Esophagus squamous epithelium (tissue), 5 donors: ENCODE measurements around the gene EPHA8. TPM values are rescaled to one million over a fixed set of nuclear protein-coding genes. Genes with fewer than 3 reads are reported as not detected.

Experiments used
- DNase-seq: peaks from one replicate; lab custom pipeline; 2025; lab: John Stamatoyannopoulos, UW
- H3K27ac ChIP-seq, 4 donors: fragments of 200-600 bp; sonication (generic); one replicate each; pipeline ENCODE4 v1.5.1; 2016 to 2019; ENCODE audit warnings: mild to moderate bottlenecking in 1 of 4
- H3K27me3 ChIP-seq, 4 donors: fragments of 200-600 bp; sonication (generic); 1 replicate in 3 of 4; 2 replicates in 1 of 4; pipeline versions ENCODE4 v1.5.1 to v1.6.0; 2017 to 2021; ENCODE audit warnings: antibody characterized with exemption in 1 of 4
- H3K36me3 ChIP-seq, 3 donors: fragments of 200-600 bp; sonication (generic); one replicate each; pipeline ENCODE4 v1.5.1; 2016 to 2019
- H3K4me1 ChIP-seq, 3 donors: fragments of 200-600 bp; sonication (generic); one replicate each; pipeline ENCODE4 v1.5.1; 2017 to 2019
- H3K4me3 ChIP-seq, 4 donors: fragments of 200-600 bp; sonication (generic); 1 replicate in 3 of 4; 2 replicates in 1 of 4; pipeline ENCODE4 v1.5.1; 2016 to 2019; ENCODE audit warnings: mild to moderate bottlenecking in 2 of 4, moderate library complexity in 1 of 4
- H3K9me3 ChIP-seq, 3 donors: fragments of 200-600 bp; sonication (generic); one replicate each; pipeline ENCODE4 v1.5.1; 2016 to 2019
- CTCF ChIP-seq, 6 experiments: fragments of 450-650 bp in 4 of 6; fragments of 200-600 bp in 2 of 6; sonication (generic) in 2 of 6; IDR thresholded peaks; one replicate each; pipeline ENCODE4 v1.5.1; 2016 to 2019; ENCODE audit warnings: antibody characterized with exemption in 6 of 6, mild to moderate bottlenecking in 4 of 6, moderate library complexity in 4 of 6
- POLR2A ChIP-seq, 4 donors: fragments of 450-650 bp; IDR thresholded peaks; one replicate each; pipeline ENCODE4 v1.6.1; 2017; ENCODE audit warnings: antibody characterized with exemption in 4 of 4, mild to moderate bottlenecking in 4 of 4, moderate library complexity in 3 of 4
- WGBS, 2 donors: methylation state at CpG; one replicate each; pipeline ENCODE4 v1.1.5; 2018; 5-methylcytosine and 5-hydroxymethylcytosine counted together
- intact Hi-C: fragments of 100-400 bp; cut with DNase I; formaldehyde crosslinking; loops from one replicate; pipeline ENCODE4 v1.15.0; 2022
- total RNA-seq, 4 donors: library from RNA; depleted of rRNA; stranded (reverse); fragments of >200 nt; gene quantifications; one replicate each; pipeline ENCODE4 v1.1.0, GENCODE V29; 2016
- donor health status: DM: yes; HTN: yes; CAD: no.

EPHA8 gene
- under 1 TPM in 2 of 4 donors, not detected in 2; 0.19 to 0.44 TPM for total RNA-seq

DNA sequence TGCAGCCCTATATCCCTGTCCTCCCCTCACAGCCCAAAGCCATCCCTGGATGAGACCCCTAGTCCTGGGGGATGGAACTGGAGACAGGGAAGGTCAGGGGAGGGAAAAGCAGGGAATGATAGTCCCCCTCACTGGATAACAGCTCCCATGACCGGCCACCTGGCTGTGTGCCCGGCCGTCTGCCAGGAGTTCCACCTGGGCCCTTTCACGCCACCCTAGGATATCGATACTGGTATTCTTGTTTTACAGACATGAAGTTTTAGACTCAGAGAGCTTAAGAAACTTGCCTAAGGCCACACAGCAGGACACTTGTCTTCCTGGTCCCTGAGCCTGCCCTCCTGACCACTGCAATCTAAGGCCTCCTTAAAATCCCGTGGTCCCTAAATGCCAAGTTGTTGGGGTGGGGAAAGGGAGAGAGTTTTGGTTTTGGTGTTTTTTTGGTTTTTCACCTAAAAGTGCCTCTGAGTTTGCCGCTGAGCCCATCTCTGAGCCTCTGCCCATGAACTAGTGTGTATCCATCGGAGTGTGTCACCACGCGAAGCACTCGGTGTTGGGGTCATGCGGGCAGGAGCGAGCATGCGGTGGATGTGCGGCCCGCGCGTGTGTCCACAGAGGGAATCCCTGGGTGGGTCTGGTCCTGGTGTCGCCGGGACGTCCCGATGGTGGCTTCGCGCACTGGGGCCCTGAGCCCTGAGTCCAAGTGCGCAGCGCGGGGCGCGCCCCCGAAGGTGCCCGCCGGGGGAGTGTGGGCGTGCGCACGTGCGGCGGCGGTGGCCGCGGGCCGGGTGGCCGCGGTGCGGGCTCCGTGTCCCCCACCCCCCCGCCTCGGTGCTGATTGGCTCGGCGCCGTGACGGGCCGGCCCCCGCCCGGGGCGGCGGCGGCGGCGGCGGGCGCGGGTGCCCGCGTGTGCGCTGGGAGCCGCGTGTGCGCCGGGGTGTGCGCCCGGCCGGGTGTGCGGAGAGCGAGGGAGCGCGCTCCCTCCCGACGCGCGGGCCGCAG, at the start of gene EPHA8:
Gene EPHA8, plus strand, starts transcription at position 906 of the 1,000 bp plus-strand sequence. CDS start 147 bp downstream, outside the sequence.
- no peaks in the 10 kb centered on the region for H3K9me3 ChIP-seq
- peaks cover 0 to 96% (median 9%) of the 10 kb centered on the region in 4 donors for H3K27me3 ChIP-seq
- TF ChIP-seq CTCF (IDR thresholded peaks at IDR 0.05): no peak
- no peak for TF ChIP-seq POLR2A (IDR thresholded peaks at IDR 0.05)
- H3K27ac ChIP-seq: no peak within 1 kb of the TSS
- DNase-seq: no peak
- H3K4me3 ChIP-seq: peak within 1 kb of the TSS in 1 of 4 donors; percentile 49
- intact Hi-C loops: no loop called here
- 21 to 62% methylated on average over 5 to 19 of the region's 81 CpGs for WGBS, 2 donors
- H3K36me3 ChIP-seq: no peaks in the 10 kb centered on the region
- H3K4me1 ChIP-seq: peaks cover 0 to 10% (median 0%) of the 10 kb centered on the region in 3 donors

- TF ChIP-seq POLR2A (IDR thresholded peaks at IDR 0.05) (no peak), CTCF (IDR thresholded peaks at IDR 0.05) (no peak)
- intact Hi-C loops: no loop called here
- Histone ChIP-seq H3K4me1 (no peaks in the 10 kb centered on the region), H3K36me3 (peaks cover 17 to 100% (median 35%) of the 10 kb centered on the region in 3 donors), H3K27me3 (no peaks in the 10 kb centered on the region), H3K4me3 (no peak overlapping the region), H3K27ac (no peak overlapping the region), H3K9me3 (no peaks in the 10 kb centered on the region)
- DNase-seq: no peak
- 95 to 96% methylated on average over 12 to 13 of the region's 16 CpGs for WGBS, 2 donors
Measured at GRCh38 chr1:22516906-22517571, 46.2 kb upstream of the EPHA8 start.

- Histone ChIP-seq H3K4me1 (no peaks in the 10 kb centered on the region), H3K9me3 (no peaks in the 10 kb centered on the region), H3K27ac (no peak overlapping the region), H3K4me3 (no peak overlapping the region), H3K36me3 (peaks cover 13 to 100% (median 32%) of the 10 kb centered on the region in 3 donors), H3K27me3 (no peaks in the 10 kb centered on the region)
- intact Hi-C loops: no loop called here
- no peak for DNase-seq
- WGBS, 2 donors: 74 to 81% methylated on average over 7 of the region's 7 CpGs
- TF ChIP-seq POLR2A (IDR thresholded peaks at IDR 0.05): no peak
- TF ChIP-seq CTCF (IDR thresholded peaks at IDR 0.05): no peak
Measured at GRCh38 chr1:22517956-22518355, 45.3 kb upstream of the EPHA8 start.

GRCh38 chr1:22518379-22518778, 44.9 kb upstream of the EPHA8 start:
- intact Hi-C loops: no loop called here
- WGBS, 2 donors: 78 to 79% methylated on average over 3 of the region's 3 CpGs

More at GRCh38 chr1:22518379-22518778, 44.9 kb upstream of the EPHA8 start:
- H3K4me1 ChIP-seq: no peaks in the 10 kb centered on the region
- H3K27ac ChIP-seq: no peak overlapping the region
- no peak overlapping the region for H3K4me3 ChIP-seq
- H3K36me3 ChIP-seq: peaks cover 13 to 100% (median 32%) of the 10 kb centered on the region in 3 donors
- TF ChIP-seq CTCF (IDR thresholded peaks at IDR 0.05): no peak
- TF ChIP-seq POLR2A (IDR thresholded peaks at IDR 0.05): no peak
- no peaks in the 10 kb centered on the region for H3K27me3 ChIP-seq
- H3K9me3 ChIP-seq: no peaks in the 10 kb centered on the region
- no peak for DNase-seq
